Measurements from ENCODE around the gene TET1. TPM values are rescaled to one million over a fixed set of nuclear protein-coding genes. Genes with fewer than 3 reads are reported as not detected.

Gene TET1
- total RNA-seq, 1 donor from 2014 or later, result 1.2 TPM

DNA sequence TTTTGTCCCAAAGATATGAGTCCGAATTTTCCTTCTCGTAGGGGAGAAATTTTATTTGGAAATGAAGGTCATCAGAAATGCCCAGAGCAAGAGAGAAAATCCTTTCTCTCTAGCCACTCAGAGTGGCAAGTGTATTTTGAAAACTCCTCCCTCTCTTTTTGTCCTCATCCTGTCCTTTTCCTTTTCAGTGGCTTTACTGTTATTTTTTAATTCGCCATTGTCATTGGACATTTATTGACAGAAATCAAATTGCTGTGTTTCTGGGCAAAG lies 39.6 kb downstream of the TET1 start:
- Histone ChIP-seq H3K36me3 (ENCODE audit: control insufficient read depth, insufficient read depth, low read length) (no peaks in the 10 kb centered on the region), H3K4me3 (ENCODE audit: low read depth, low read length) (peak overlapping the region; percentile 42), H3K27me3 (ENCODE audit: control insufficient read depth, insufficient read depth, low read length) (no peaks in the 10 kb centered on the region)
- no peak for TF ChIP-seq CTCF (IDR thresholded peaks at IDR 0.05; ENCODE audit: insufficient read depth, low read length, poor library complexity, severe bottlenecking)
- DNase-seq (ENCODE audit: low read depth), result no peak

DNA sequence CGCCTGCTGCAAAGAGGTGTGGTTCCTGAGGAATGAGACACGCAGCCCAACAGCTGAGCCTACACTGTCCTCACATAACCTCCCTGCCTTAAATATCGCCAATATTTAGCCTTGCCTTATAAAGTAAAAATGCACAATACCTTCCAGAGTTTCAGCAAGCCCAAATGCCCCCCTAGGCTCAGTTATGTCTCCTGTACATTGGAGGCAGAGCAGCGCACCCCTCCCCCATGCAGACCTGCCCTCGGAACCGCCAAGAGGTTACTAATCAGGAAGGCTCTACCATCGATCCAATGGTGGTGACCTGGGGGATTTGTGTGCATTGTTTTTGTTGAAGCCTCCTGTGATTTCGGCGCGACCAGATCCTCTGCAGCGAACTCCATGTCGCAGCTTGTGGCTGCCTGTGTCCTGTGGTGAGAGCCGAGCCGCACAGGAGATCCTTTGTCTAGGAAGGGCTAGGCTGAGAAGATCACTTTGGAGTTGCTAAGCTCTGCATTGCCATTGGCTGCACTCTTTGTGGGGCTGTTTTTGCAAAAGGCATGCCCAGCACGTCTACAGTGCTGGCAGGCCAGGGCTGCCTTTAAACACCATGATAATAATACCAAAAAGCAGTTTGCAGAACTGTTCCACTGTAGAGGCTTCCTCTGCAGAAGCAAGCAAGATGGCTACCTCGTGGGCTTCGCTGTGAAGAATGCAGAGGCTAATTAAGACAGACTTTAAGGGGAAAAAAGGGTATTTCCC lies 40.1 kb downstream of the TET1 start:
- DNase-seq (ENCODE audit: low read depth), result peak; percentile 49

DNA sequence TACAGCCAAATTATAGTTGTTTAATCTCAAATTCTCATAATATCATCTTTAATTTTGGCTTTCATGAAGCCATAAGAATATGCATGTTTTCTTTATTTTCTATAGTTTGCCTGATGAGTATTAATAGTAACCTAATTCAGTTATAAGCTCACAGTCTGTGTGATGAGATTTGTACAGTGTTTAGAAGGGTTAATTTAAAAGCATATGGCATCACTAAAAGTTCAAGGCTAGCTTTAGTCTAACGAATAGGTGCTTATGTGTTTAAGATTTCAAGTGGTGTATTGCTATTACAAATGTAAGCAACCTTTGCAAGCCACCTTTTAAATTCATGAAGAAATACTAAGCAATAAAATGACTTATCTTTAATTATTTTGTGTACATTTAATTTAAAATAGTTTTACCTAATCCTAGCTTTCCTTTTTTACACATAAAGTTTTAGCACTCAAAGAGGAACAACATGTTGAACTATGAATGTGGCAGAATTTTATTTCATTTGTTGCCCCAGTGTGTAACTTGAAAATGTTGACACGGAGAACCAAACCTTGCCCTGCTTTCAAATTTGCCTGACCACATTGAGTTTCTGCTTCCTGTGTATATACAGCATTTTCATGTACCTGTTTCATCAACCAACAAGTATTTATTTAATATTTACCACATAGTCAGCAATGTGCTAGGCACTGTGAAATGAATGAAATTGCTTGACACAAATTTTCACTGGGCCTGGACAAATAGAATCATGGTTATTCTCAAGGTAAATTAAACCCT lies 41.5 kb downstream of the TET1 start:
- DNase-seq (ENCODE audit: low read depth), result no peak
- Histone ChIP-seq H3K36me3 (ENCODE audit: control insufficient read depth, insufficient read depth, low read length) (no peaks in the 10 kb centered on the region), H3K4me3 (ENCODE audit: low read depth, low read length) (no peak overlapping the region), H3K27me3 (ENCODE audit: control insufficient read depth, insufficient read depth, low read length) (no peaks in the 10 kb centered on the region)
- no peak for TF ChIP-seq CTCF (IDR thresholded peaks at IDR 0.05; ENCODE audit: insufficient read depth, low read length, poor library complexity, severe bottlenecking)

More for the DNA sequence above, 40.1 kb downstream of the TET1 start:
- Histone ChIP-seq H3K4me3 (ENCODE audit: low read depth, low read length) (peak overlapping the region; percentile 42), H3K27me3 (ENCODE audit: control insufficient read depth, insufficient read depth, low read length) (no peaks in the 10 kb centered on the region), H3K36me3 (ENCODE audit: control insufficient read depth, insufficient read depth, low read length) (no peaks in the 10 kb centered on the region)
- no peak for TF ChIP-seq CTCF (IDR thresholded peaks at IDR 0.05; ENCODE audit: insufficient read depth, low read length, poor library complexity, severe bottlenecking)

DNA sequence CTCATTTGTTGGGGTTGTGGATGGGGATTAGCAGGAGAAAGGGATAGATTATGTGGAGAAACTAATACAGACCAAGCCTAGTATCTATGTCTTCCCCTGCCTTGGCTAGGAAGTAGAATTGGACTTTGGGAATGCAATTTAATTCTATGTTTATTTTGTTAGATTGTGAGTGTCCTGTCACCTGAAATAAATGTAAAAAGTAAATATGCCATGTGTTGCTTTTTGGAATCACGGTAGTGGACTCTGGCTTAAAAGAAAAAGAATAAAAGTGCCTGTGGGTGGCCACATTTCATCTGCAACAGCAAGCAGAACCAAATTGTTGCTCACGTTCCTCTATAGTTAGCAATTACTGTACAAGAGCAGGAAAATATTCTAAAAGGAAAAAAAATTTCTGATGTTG lies 42.3 kb downstream of the TET1 start:
- no peak for DNase-seq (ENCODE audit: low read depth)
- Histone ChIP-seq H3K4me3 (ENCODE audit: low read depth, low read length) (no peak overlapping the region), H3K36me3 (ENCODE audit: control insufficient read depth, insufficient read depth, low read length) (no peaks in the 10 kb centered on the region), H3K27me3 (ENCODE audit: control insufficient read depth, insufficient read depth, low read length) (no peaks in the 10 kb centered on the region)
- no peak for TF ChIP-seq CTCF (IDR thresholded peaks at IDR 0.05; ENCODE audit: insufficient read depth, low read length, poor library complexity, severe bottlenecking)

- no peaks in the 10 kb centered on the region for H3K27me3 ChIP-seq (ENCODE audit: control insufficient read depth, insufficient read depth, low read length)
- DNase-seq (ENCODE audit: low read depth), result no peak
- H3K36me3 ChIP-seq (ENCODE audit: control insufficient read depth, insufficient read depth, low read length), result no peaks in the 10 kb centered on the region
- no peak for TF ChIP-seq CTCF (IDR thresholded peaks at IDR 0.05; ENCODE audit: insufficient read depth, low read length, poor library complexity, severe bottlenecking)
- H3K4me3 ChIP-seq (ENCODE audit: low read depth, low read length), result no peak overlapping the region
These were observed 43.6 kb downstream of the TET1 start for GRCh38 chr10:68603766-68604165.

All from kidney epithelial cell (primary cell).